GM23338 (cell line): ENCODE results near the gene COL25A1. TPM values are rescaled to one million over a fixed set of nuclear protein-coding genes. Genes with fewer than 3 reads are reported as not detected.

Experiments used
- ATAC-seq: fragments of 200-7000 bp; cut with Tn5 transposase; 3 replicates; pipeline ENCODE4 v1.9.1; 2020
- DNase-seq: peaks from one replicate; pipeline ENCODE4 v3.0.0-alpha.2; 2015; ENCODE audit warnings: low spot score
- H2AFZ ChIP-seq: fragments of 200-600 bp; sonication (generic); 2 replicates; pipeline ENCODE4 v1.8.0; 2016; ENCODE audit warnings: antibody characterized with exemption, mild to moderate bottlenecking, moderate library complexity
- H3F3A ChIP-seq: fragments of 200-600 bp; sonication (generic); replicated peaks from 2 replicates; pipeline ENCODE4 v1.8.0; 2017; ENCODE audit warnings: antibody characterized with exemption, mixed run types, low read depth
- H3K27ac ChIP-seq: fragments of 200-600 bp; sonication (generic); 2 replicates; pipeline ENCODE4 v1.6.1; 2016; ENCODE audit warnings: low read depth
- H3K27me3 ChIP-seq: fragments of 200-600 bp; sonication (generic); 2 replicates; pipeline ENCODE4 v1.8.0; 2016; ENCODE audit warnings: mild to moderate bottlenecking, mixed run types, moderate library complexity; ENCODE audit not compliant: insufficient read depth
- H3K36me3 ChIP-seq: fragments of 200-600 bp; sonication (generic); 2 replicates; pipeline ENCODE4 v1.8.0; 2016; ENCODE audit warnings: mild to moderate bottlenecking; ENCODE audit not compliant: insufficient read depth
- H3K4me1 ChIP-seq: fragments of 200-600 bp; sonication (generic); 2 replicates; pipeline ENCODE4 v1.8.0; 2016; ENCODE audit warnings: mild to moderate bottlenecking, moderate library complexity; ENCODE audit not compliant: insufficient read depth
- H3K4me2 ChIP-seq: fragments of 200-600 bp; sonication (generic); 2 replicates; pipeline ENCODE4 v1.7.1; 2017; ENCODE audit warnings: mixed run types
- H3K4me3 ChIP-seq: fragments of 200-600 bp; sonication (generic); 2 replicates; pipeline ENCODE4 v1.6.1; 2016; ENCODE audit warnings: mixed run types
- H3K79me2 ChIP-seq: fragments of 200-600 bp; sonication (generic); replicated peaks from 2 replicates; pipeline ENCODE4 v1.8.0; 2017; ENCODE audit warnings: mild to moderate bottlenecking; ENCODE audit not compliant: insufficient read depth
- H3K9me2 ChIP-seq: fragments of 200-600 bp; sonication (generic); 2 replicates; pipeline ENCODE4 v1.8.0; 2017; ENCODE audit not compliant: insufficient read depth
- H4K20me1 ChIP-seq: fragments of 200-600 bp; sonication (generic); replicated peaks from 2 replicates; pipeline ENCODE4 v1.8.0; 2017; ENCODE audit warnings: mild to moderate bottlenecking; ENCODE audit not compliant: insufficient read depth
- H3K27ac Mint-ChIP-seq: 2 replicates; pipeline ENCODE4 v1.8.0; 2020; ENCODE audit warnings: inconsistent platforms, mild to moderate bottlenecking, moderate library complexity, mixed read lengths
- H3K27me3 Mint-ChIP-seq: 3 replicates; pipeline ENCODE4 v1.8.0; 2022; ENCODE audit warnings: low read depth, mild to moderate bottlenecking, moderate library complexity, mixed read lengths, inconsistent platforms; ENCODE audit not compliant: insufficient read depth, poor library complexity
- H3K36me3 Mint-ChIP-seq: 3 replicates; pipeline ENCODE4 v1.8.0; 2021; ENCODE audit warnings: low read depth, mild to moderate bottlenecking, inconsistent platforms, moderate library complexity, mixed read lengths
- H3K4me1 Mint-ChIP-seq: 3 replicates; pipeline ENCODE4 v1.8.0; 2020; ENCODE audit warnings: mild to moderate bottlenecking, inconsistent platforms, mixed read lengths
- H3K4me3 Mint-ChIP-seq: 3 replicates; pipeline ENCODE4 v1.8.0; 2021; ENCODE audit warnings: moderate library complexity, mild to moderate bottlenecking, inconsistent platforms, mixed read lengths
- H3K9me3 Mint-ChIP-seq: 3 replicates; pipeline ENCODE4 v1.8.0; 2020; ENCODE audit warnings: moderate library complexity, mild to moderate bottlenecking, inconsistent platforms, mixed read lengths
- CREB1 ChIP-seq: fragments of 250-450 bp; sonication (Bioruptor Pico); IDR thresholded peaks from 2 replicates; pipeline ENCODE4 v1.5.0; 2020; ENCODE audit warnings: low read depth, mild to moderate bottlenecking, moderate library complexity
- CTCF ChIP-seq, 2 experiments: fragments of 200-600 bp in 1 of 2; sonication (generic) in 1 of 2; conservative IDR thresholded peaks; 2 replicates each; pipeline versions ENCODE4 v1.5.1 to v1.6.1; 2016 to 2017; ENCODE audit warnings: antibody characterized with exemption in 2 of 2, low read depth in 2 of 2, mild to moderate bottlenecking in 2 of 2, moderate library complexity in 1 of 2
- EZH2 ChIP-seq: fragments of 200-600 bp; sonication (generic); IDR thresholded peaks from one replicate; pipeline ENCODE4 v1.8.0; 2017; ENCODE audit warnings: antibody characterized with exemption, mild to moderate bottlenecking, low read depth; ENCODE audit not compliant: unreplicated experiment
- EZH2phosphoT487 ChIP-seq: fragments of 200-600 bp; sonication (generic); IDR thresholded peaks from one replicate; pipeline ENCODE4 v1.8.1; 2018; ENCODE audit warnings: antibody characterized with exemption; ENCODE audit not compliant: unreplicated experiment
- JUNB ChIP-seq: IDR thresholded peaks from one replicate; pipeline ENCODE4 v1.6.1; 2016; ENCODE audit warnings: antibody characterized with exemption; ENCODE audit not compliant: unreplicated experiment
- NANOG ChIP-seq: IDR thresholded peaks from 2 replicates; pipeline ENCODE4 v1.6.1; 2016; ENCODE audit warnings: antibody characterized with exemption, borderline replicate concordance
- POLR2AphosphoS5 ChIP-seq: IDR thresholded peaks from 2 replicates; pipeline ENCODE4 v1.6.1; 2016; ENCODE audit warnings: antibody characterized with exemption, low read depth
- REST ChIP-seq: IDR thresholded peaks from one replicate; pipeline ENCODE4 v1.6.1; 2018; ENCODE audit warnings: antibody characterized with exemption; ENCODE audit not compliant: unreplicated experiment
- STAT1 ChIP-seq: IDR thresholded peaks from one replicate; pipeline ENCODE4 v1.6.1; 2016; ENCODE audit warnings: antibody characterized with exemption; ENCODE audit not compliant: unreplicated experiment
- ZNF114 ChIP-seq: fragments of 250-450 bp; sonication (Bioruptor Pico); IDR thresholded peaks from 2 replicates; pipeline ENCODE4 v1.5.0; 2020; ENCODE audit warnings: mild to moderate bottlenecking, moderate library complexity
- ZNF331 ChIP-seq: fragments of 250-450 bp; sonication (Bioruptor Pico); IDR thresholded peaks from 2 replicates; pipeline ENCODE4 v1.5.0; 2020; ENCODE audit warnings: low read depth, mild to moderate bottlenecking, moderate library complexity
- ZNF462 ChIP-seq: fragments of 250-450 bp; sonication (Bioruptor Pico); IDR thresholded peaks from 2 replicates; pipeline ENCODE4 v1.5.0; 2020; ENCODE audit warnings: mild to moderate bottlenecking, moderate library complexity
- polyA plus RNA-seq: library from polyadenylated mRNA; unstranded; fragments of >200 nt; fragmentation: Nextera tagmentation; extraction: Ambion mirVana; gene quantifications from 2 replicates; pipeline ENCODE4 v1.2.1, GENCODE V29; 2016
- total RNA-seq: library from RNA; depleted of rRNA; stranded (reverse); fragments of >200 nt; shearing (Covaris generic); gene quantifications from 2 replicates; pipeline ENCODE4 v1.2.3, GENCODE V29; 2014
- TF ChIP-seq, protein P1 (sequence below): IDR thresholded peaks from 2 replicates; pipeline ENCODE4 v1.6.1; 2016; ENCODE audit warnings: antibody characterized with exemption

COL25A1 gene
- total and polyA plus RNA-seq, 2 experiments from 2014 or later = 3.9 to 5.6 TPM

DNA sequence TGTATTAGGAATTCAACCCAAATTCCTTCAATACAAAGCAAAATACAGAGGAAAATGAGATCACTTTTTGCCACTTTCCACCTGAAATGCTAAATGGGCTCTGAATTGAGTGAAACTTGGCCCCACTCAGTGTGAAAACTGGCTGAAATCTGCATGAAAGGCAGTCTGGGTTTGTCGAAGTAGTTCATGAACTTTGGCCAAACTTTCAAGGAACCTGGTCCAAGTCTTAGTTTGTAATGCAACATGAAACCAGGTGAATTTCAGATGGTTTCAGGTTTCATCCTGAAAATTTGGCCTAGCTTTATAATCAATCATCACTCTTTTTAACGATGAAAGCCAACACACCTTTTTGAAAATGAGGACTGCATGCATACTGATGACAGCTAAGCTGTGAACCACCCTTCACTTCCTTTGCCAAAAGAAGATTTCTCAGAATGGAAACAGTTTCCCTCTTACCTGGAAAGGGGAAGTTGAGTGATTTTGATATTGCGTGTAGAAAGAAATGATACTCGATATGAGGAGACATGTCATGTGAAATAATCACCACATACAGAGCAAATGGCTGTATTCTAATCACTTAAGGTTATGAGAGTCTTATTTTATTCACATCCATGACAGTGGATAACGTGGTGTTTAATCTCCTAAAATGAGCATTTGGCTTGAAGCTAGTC is 329.7 kb downstream of the COL25A1 start:
- H3K27me3 Mint-ChIP-seq = no peaks in the 10 kb centered on the region
- no peaks in the 10 kb centered on the region for H4K20me1 ChIP-seq
- H3K4me3 ChIP-seq = no peak overlapping the region
- H3K36me3 ChIP-seq = no peaks in the 10 kb centered on the region
- H3K9me2 ChIP-seq = no peaks in the 10 kb centered on the region
- H3K27me3 ChIP-seq = no peaks in the 10 kb centered on the region
- ATAC-seq (no peak), DNase-seq (no peak)
- H3K4me1 ChIP-seq = no peaks in the 10 kb centered on the region
- no peaks in the 10 kb centered on the region for H3K79me2 ChIP-seq
- TF ChIP-seq EZH2 (no peak), ZNF114 (CRISPR knock-in tag) (no peak), ZNF462 (no peak), STAT1 (no peak), POLR2AphosphoS5 (no peak), REST (no peak), CREB1 (no peak), NANOG (no peak), JUNB (no peak), ZNF331 (no peak), CTCF (conservative IDR thresholded peaks at IDR 0.05; ENCODE audit: low read depth in 2 of 2) (no peak), EZH2phosphoT487 (no peak)
- TF ChIP-seq, protein P1, sequence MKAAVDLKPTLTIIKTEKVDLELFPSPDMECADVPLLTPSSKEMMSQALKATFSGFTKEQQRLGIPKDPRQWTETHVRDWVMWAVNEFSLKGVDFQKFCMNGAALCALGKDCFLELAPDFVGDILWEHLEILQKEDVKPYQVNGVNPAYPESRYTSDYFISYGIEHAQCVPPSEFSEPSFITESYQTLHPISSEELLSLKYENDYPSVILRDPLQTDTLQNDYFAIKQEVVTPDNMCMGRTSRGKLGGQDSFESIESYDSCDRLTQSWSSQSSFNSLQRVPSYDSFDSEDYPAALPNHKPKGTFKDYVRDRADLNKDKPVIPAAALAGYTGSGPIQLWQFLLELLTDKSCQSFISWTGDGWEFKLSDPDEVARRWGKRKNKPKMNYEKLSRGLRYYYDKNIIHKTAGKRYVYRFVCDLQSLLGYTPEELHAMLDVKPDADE = no peak
- H3K9me3 Mint-ChIP-seq = no peaks in the 10 kb centered on the region
- no peak overlapping the region for H3K4me3 Mint-ChIP-seq
- H3K36me3 Mint-ChIP-seq = no peaks in the 10 kb centered on the region
- no peak overlapping the region for H3K27ac ChIP-seq
- no peak overlapping the region for H3K27ac Mint-ChIP-seq
- peaks cover 2% of the 10 kb centered on the region; the same call in 1 of the 3 replicates for H3K4me1 Mint-ChIP-seq
- no peak overlapping the region for H2AFZ ChIP-seq
- no peaks in the 10 kb centered on the region for H3F3A ChIP-seq
- no peak overlapping the region for H3K4me2 ChIP-seq
